DOHH2 (cell line): ENCODE data around the gene BICC1.

Source experiments
- CTCF ChIP-seq: fragments of 200-600 bp; sonication (generic); IDR thresholded peaks from one replicate; pipeline ENCODE4 v1.5.1; 2014; ENCODE audit warnings: antibody characterized with exemption, mild to moderate bottlenecking, low read depth, low read length; ENCODE audit not compliant: poor library complexity, severe bottlenecking
- EZH2phosphoT487 ChIP-seq: fragments of 200-600 bp; sonication (generic); IDR thresholded peaks from 2 replicates; pipeline ENCODE4 v1.6.1; 2017; ENCODE audit warnings: borderline replicate concordance, mild to moderate bottlenecking, antibody characterized with exemption, low read length, moderate library complexity, mixed read lengths

DNA sequence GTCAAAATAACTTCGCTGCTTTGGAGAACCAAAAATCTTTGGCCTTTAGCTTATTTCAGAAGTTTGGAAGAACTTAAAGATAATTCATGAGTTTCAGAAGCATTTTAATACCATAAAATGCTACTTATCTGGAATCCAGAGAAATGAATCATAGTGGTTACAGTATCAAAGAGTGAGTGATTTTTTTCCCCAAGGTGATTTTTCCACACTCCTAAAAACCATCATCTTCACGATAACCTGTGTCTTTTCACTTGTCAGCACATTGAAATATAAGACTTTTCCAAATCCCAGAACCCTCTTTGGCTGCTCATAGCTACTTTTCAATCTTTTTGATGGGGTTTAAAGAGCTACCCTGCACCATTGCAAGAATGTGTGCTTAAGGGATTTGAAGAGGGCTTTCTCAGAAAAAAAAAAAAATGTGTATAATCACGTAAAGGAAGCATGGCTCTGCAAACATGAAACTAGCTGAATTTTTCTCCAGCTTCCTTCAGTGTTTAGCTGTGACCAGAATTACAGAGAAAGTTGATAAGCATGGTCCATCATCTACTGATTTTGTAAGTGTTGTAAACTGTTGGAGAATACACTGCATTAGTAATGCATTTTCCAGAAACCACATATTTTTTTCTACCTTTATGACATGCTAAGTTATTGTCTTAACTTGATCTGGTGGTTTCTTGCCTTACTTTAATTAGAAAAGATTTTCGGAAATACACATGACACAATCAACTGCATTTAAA is 134.9 kb downstream of the BICC1 start:
- TF ChIP-seq EZH2phosphoT487 (no peak), CTCF (no peak)
